Measurements from ENCODE around the gene ZER1.

- TF ChIP-seq CTCF (IDR thresholded peaks at IDR 0.05; ENCODE audit: low read length) (no peak), EZH2 (optimal IDR thresholded peaks at IDR 0.05; ENCODE audit: low read depth, low read length) (no peak), EZH2phosphoT487 (IDR thresholded peaks at IDR 0.05; ENCODE audit: low read length) (no peak)
These were observed 53.3 kb downstream of the ZER1 start for GRCh38 chr9:128718475-128718874.
